GM21447 (cell line): Measurements from ENCODE around the gene PAK2.

Experiments
- ATAC-seq: cut with Tn5 transposase; IDR thresholded peaks from one replicate; pipeline ENCODE4 v1.9.1; 2021; ENCODE audit not compliant: unreplicated experiment

The PAK2 gene

GRCh38 chr3:196739671-196740480 lies at the start of gene PAK2:
Gene PAK2 (plus strand): TSS chr3:196739857. CDS start chr3:196782647, 42,790 bp downstream.
- peak; percentile 76 for ATAC-seq

- no peak for ATAC-seq
Measured at GRCh38 chr3:196689941-196690660, 49.6 kb upstream of the PAK2 start.

GRCh38 chr3:196691386-196691785 lies 48.3 kb upstream of the PAK2 start:
- no peak for ATAC-seq

- no peak for ATAC-seq
Measured at GRCh38 chr3:196694202-196694638, 45.4 kb upstream of the PAK2 start.

GRCh38 chr3:196694941-196695848 lies 44.5 kb upstream of the PAK2 start:
- no peak for ATAC-seq

- no peak for ATAC-seq
Measured at GRCh38 chr3:196695849-196696226, 43.8 kb upstream of the PAK2 start.

- no peak for ATAC-seq
Measured at GRCh38 chr3:196697270-196697669, 42.4 kb upstream of the PAK2 start.

- ATAC-seq, result no peak
Measured at GRCh38 chr3:196699749-196700148, 39.9 kb upstream of the PAK2 start.

GRCh38 chr3:196700801-196701200 lies 38.9 kb upstream of the PAK2 start:
- ATAC-seq, result no peak

- ATAC-seq, result no peak
Measured at GRCh38 chr3:196706327-196706726, 33.3 kb upstream of the PAK2 start.

GRCh38 chr3:196706731-196707130 lies 32.9 kb upstream of the PAK2 start:
- no peak for ATAC-seq

- ATAC-seq, result no peak
Measured at GRCh38 chr3:196707566-196707965, 32.1 kb upstream of the PAK2 start.

- ATAC-seq, result no peak
Measured at GRCh38 chr3:196708467-196708866, 31.2 kb upstream of the PAK2 start.

GRCh38 chr3:196711838-196712513 lies 27.7 kb upstream of the PAK2 start, which contains the start of the genes CEP19 and PIGX:
Gene CEP19 (minus strand): TSS chr3:196712250. CDS start chr3:196708657, 3,593 bp downstream.
Gene PIGX (plus strand): TSS chr3:196712377.
- ATAC-seq, result peak; percentile 70

GRCh38 chr3:196712514-196713413 lies 26.9 kb upstream of the PAK2 start:
- peak; percentile 36 for ATAC-seq

GRCh38 chr3:196717162-196717561 lies 22.5 kb upstream of the PAK2 start:
- ATAC-seq, result peak; percentile 55

GRCh38 chr3:196721097-196721496 lies 18.6 kb upstream of the PAK2 start:
- no peak for ATAC-seq

GRCh38 chr3:196726788-196727675 lies 12.6 kb upstream of the PAK2 start:
- no peak for ATAC-seq
